ENCODE data around the gene ITPR2.

ITPR2 gene

GRCh38 chr12:26821212-26821701 is 11.7 kb downstream of the ITPR2 start:
- no peak for DNase-seq (ENCODE audit: low read depth in 2 of 2)

- no peak for DNase-seq (ENCODE audit: low read depth in 2 of 2)
Measured at GRCh38 chr12:26818636-26819035, 14.4 kb downstream of the ITPR2 start.

GRCh38 chr12:26818201-26818600 is 14.8 kb downstream of the ITPR2 start:
- no peak for DNase-seq (ENCODE audit: low read depth in 2 of 2)

- DNase-seq (ENCODE audit: low read depth in 2 of 2), result no peak
Measured at GRCh38 chr12:26817183-26817591, 15.8 kb downstream of the ITPR2 start.

GRCh38 chr12:26813812-26814211 is 19.2 kb downstream of the ITPR2 start:
- no peak for DNase-seq (ENCODE audit: low read depth in 2 of 2)

- DNase-seq (ENCODE audit: low read depth in 2 of 2), result no peak
Measured at GRCh38 chr12:26810330-26810729, 22.7 kb downstream of the ITPR2 start.

GRCh38 chr12:26809611-26810285 is 23.2 kb downstream of the ITPR2 start:
- DNase-seq (ENCODE audit: low read depth in 2 of 2), result no peak

GRCh38 chr12:26808766-26809476 is 24.1 kb downstream of the ITPR2 start:
- no peak for DNase-seq (ENCODE audit: low read depth in 2 of 2)

GRCh38 chr12:26807292-26807691 is 25.7 kb downstream of the ITPR2 start:
- no peak for DNase-seq (ENCODE audit: low read depth in 2 of 2)

- DNase-seq (ENCODE audit: low read depth in 2 of 2), result no peak
Measured at GRCh38 chr12:26806556-26806955, 26.4 kb downstream of the ITPR2 start.

- DNase-seq (ENCODE audit: low read depth in 2 of 2), result no peak
Measured at GRCh38 chr12:26805401-26805971, 27.5 kb downstream of the ITPR2 start.

- no peak for DNase-seq (ENCODE audit: low read depth in 2 of 2)
Measured at GRCh38 chr12:26803552-26803951, 29.4 kb downstream of the ITPR2 start.

- DNase-seq (ENCODE audit: low read depth in 2 of 2), result no peak
Measured at GRCh38 chr12:26801486-26801885, 31.5 kb downstream of the ITPR2 start.

GRCh38 chr12:26800858-26801257 is 32.1 kb downstream of the ITPR2 start:
- DNase-seq (ENCODE audit: low read depth in 2 of 2), result no peak

- DNase-seq (ENCODE audit: low read depth in 2 of 2), result no peak
Measured at GRCh38 chr12:26800347-26800746, 32.6 kb downstream of the ITPR2 start.

- DNase-seq (ENCODE audit: low read depth in 2 of 2), result no peak
Measured at GRCh38 chr12:26799741-26800140, 33.3 kb downstream of the ITPR2 start.

GRCh38 chr12:26798640-26799039 is 34.4 kb downstream of the ITPR2 start:
- no peak for DNase-seq (ENCODE audit: low read depth in 2 of 2)

- no peak for DNase-seq (ENCODE audit: low read depth in 2 of 2)
Measured at GRCh38 chr12:26798023-26798422, 35.0 kb downstream of the ITPR2 start.

GRCh38 chr12:26795910-26796309 is 37.1 kb downstream of the ITPR2 start:
- DNase-seq (ENCODE audit: low read depth in 2 of 2), result no peak

GRCh38 chr12:26791301-26791791 is 41.6 kb downstream of the ITPR2 start:
- DNase-seq (ENCODE audit: low read depth in 2 of 2), result peak in 1 of 2 experiments; percentile 22

GRCh38 chr12:26790645-26790994 is 42.4 kb downstream of the ITPR2 start:
- no peak for DNase-seq (ENCODE audit: low read depth in 2 of 2)

GRCh38 chr12:26789731-26790644 is 43.0 kb downstream of the ITPR2 start:
- DNase-seq (ENCODE audit: low read depth in 2 of 2), result peak; percentile 55 to 58
